HEK293 (cell line): Measurements from ENCODE around the gene PKHD1.

Experiments used
- CTCF ChIA-PET: fragments of 350-600 bp; formaldehyde crosslinking; extraction: SDS; loops from one replicate; lab custom pipeline; 2021; ENCODE audit warnings: antibody characterized with exemption; lab: Yijun Ruan, JAX
- POLR2A ChIA-PET: fragments of 300-600 bp; formaldehyde crosslinking; extraction: SDS; loops from one replicate; lab custom pipeline; 2020; ENCODE audit warnings: antibody characterized with exemption, inconsistent platforms; lab: Yijun Ruan, JAX
- H3K27ac ChIP-seq: fragments of 200-500 bp; sonication (Bioruptor generic); 2 replicates; pipeline ENCODE4 v1.5.1; 2014; ENCODE audit warnings: low read depth, low read length, control low read depth, inconsistent platforms; ENCODE audit errors: extremely low read depth
- H3K36me3 ChIP-seq, 2 experiments: fragments of 200-500 bp in 1 of 2; sonication (Bioruptor generic) in 1 of 2; 1 replicate in 1 of 2; 2 replicates in 1 of 2; pipeline ENCODE4 v1.5.1; 2014 to 2017; ENCODE audit warnings: inconsistent platforms in 2 of 2, low read length in 2 of 2; ENCODE audit not compliant: control insufficient read depth in 2 of 2, insufficient read depth in 1 of 2
- H3K4me1 ChIP-seq: fragments of 200-500 bp; sonication (Bioruptor generic); 2 replicates; pipeline ENCODE4 v1.5.1; 2014; ENCODE audit warnings: mild to moderate bottlenecking, low read length, inconsistent platforms; ENCODE audit not compliant: control insufficient read depth, insufficient read depth
- H3K4me3 ChIP-seq: 2 replicates; pipeline ENCODE4 v1.5.1; 2011; ENCODE audit warnings: low read depth, mild to moderate bottlenecking, control low read depth, low read length, moderate library complexity
- H3K9me3 ChIP-seq: fragments of 200-500 bp; sonication (Bioruptor generic); 2 replicates; pipeline ENCODE4 v1.5.1; 2014; ENCODE audit warnings: low read depth, low read length, inconsistent platforms; ENCODE audit not compliant: control insufficient read depth, insufficient read depth
- BCL11B ChIP-seq: fragments of 450-650 bp; formaldehyde crosslinking; IDR thresholded peaks from 2 replicates; pipeline ENCODE4 v1.5.1; 2016; ENCODE audit warnings: low read depth, missing biosample characterization, missing genetic modification characterization
- BCL6B ChIP-seq: fragments of 450-650 bp; formaldehyde crosslinking; IDR thresholded peaks from 2 replicates; pipeline ENCODE4 v1.5.1; 2017; ENCODE audit warnings: missing biosample characterization, missing genetic modification characterization
- CTCF ChIP-seq: fragments of 450-650 bp; formaldehyde crosslinking; IDR thresholded peaks from 2 replicates; pipeline ENCODE4 v1.5.1; 2016; ENCODE audit warnings: missing biosample characterization, missing genetic modification characterization
- EGR2 ChIP-seq: fragments of 450-650 bp; formaldehyde crosslinking; IDR thresholded peaks from 2 replicates; pipeline ENCODE4 v1.5.1; 2016; ENCODE audit warnings: low read depth, missing biosample characterization, missing genetic modification characterization
- GFI1B ChIP-seq: fragments of 450-650 bp; formaldehyde crosslinking; IDR thresholded peaks from 2 replicates; pipeline ENCODE4 v1.5.1; 2016; ENCODE audit warnings: missing biosample characterization, missing genetic modification characterization
- HOXC10 ChIP-seq: sonication (generic); formaldehyde crosslinking; IDR thresholded peaks from 2 replicates; pipeline ENCODE4 v1.8.1; 2023; ENCODE audit warnings: mild to moderate bottlenecking, missing genetic modification reagents
- KLF16 ChIP-seq: fragments of 450-650 bp; formaldehyde crosslinking; IDR thresholded peaks from 2 replicates; pipeline ENCODE4 v1.5.1; 2017; ENCODE audit warnings: missing biosample characterization, missing genetic modification characterization
- TCF7L2 ChIP-seq: IDR thresholded peaks from 2 replicates; pipeline ENCODE4 v1.6.1; 2011; ENCODE audit warnings: low read depth, mild to moderate bottlenecking, inconsistent platforms, low read length, moderate library complexity, borderline replicate concordance
- YY2 ChIP-seq: fragments of 450-650 bp; formaldehyde crosslinking; IDR thresholded peaks from 2 replicates; pipeline ENCODE4 v1.5.1; 2016; ENCODE audit warnings: missing biosample characterization, missing genetic modification characterization
- ZBTB7A ChIP-seq: fragments of 450-650 bp; formaldehyde crosslinking; IDR thresholded peaks from 2 replicates; pipeline ENCODE4 v1.5.1; 2016; ENCODE audit warnings: low read depth, missing biosample characterization, missing genetic modification characterization
- ZNF121 ChIP-seq: fragments of 450-650 bp; formaldehyde crosslinking; IDR thresholded peaks from 2 replicates; pipeline ENCODE4 v1.5.1; 2016; ENCODE audit warnings: missing biosample characterization, missing genetic modification characterization
- ZNF174 ChIP-seq: fragments of 450-650 bp; formaldehyde crosslinking; IDR thresholded peaks from 2 replicates; pipeline ENCODE4 v1.5.0; 2017; ENCODE audit warnings: missing biosample characterization, mild to moderate bottlenecking, missing genetic modification characterization
- ZNF184 ChIP-seq: fragments of 450-650 bp; IDR thresholded peaks from 2 replicates; pipeline ENCODE4 v1.5.1; 2018; ENCODE audit warnings: missing biosample characterization, mild to moderate bottlenecking, missing genetic modification characterization
- ZNF26 ChIP-seq: fragments of 450-650 bp; formaldehyde crosslinking; IDR thresholded peaks from 2 replicates; pipeline ENCODE4 v1.5.1; 2016; ENCODE audit warnings: missing biosample characterization, missing genetic modification characterization
- ZNF350 ChIP-seq: fragments of 450-650 bp; formaldehyde crosslinking; IDR thresholded peaks from 2 replicates; pipeline ENCODE4 v1.5.0; 2017; ENCODE audit warnings: missing biosample characterization, mild to moderate bottlenecking, missing genetic modification characterization
- ZNF398 ChIP-seq: fragments of 450-650 bp; formaldehyde crosslinking; IDR thresholded peaks from 2 replicates; pipeline ENCODE4 v1.5.1; 2017; ENCODE audit warnings: missing biosample characterization, missing genetic modification characterization
- ZNF426 ChIP-seq: fragments of 450-650 bp; formaldehyde crosslinking; IDR thresholded peaks from 2 replicates; pipeline ENCODE4 v1.5.1; 2017; ENCODE audit warnings: missing biosample characterization, missing genetic modification characterization, mild to moderate bottlenecking, inconsistent platforms, moderate library complexity
- ZNF473 ChIP-seq: fragments of 450-650 bp; formaldehyde crosslinking; IDR thresholded peaks from 2 replicates; pipeline ENCODE4 v1.5.1; 2017; ENCODE audit warnings: missing biosample characterization, missing genetic modification characterization
- ZNF600 ChIP-seq: fragments of 450-650 bp; formaldehyde crosslinking; IDR thresholded peaks from 2 replicates; pipeline ENCODE4 v1.5.1; 2016; ENCODE audit warnings: missing biosample characterization, missing genetic modification characterization
- ZNF645 ChIP-seq: fragments of 450-650 bp; formaldehyde crosslinking; IDR thresholded peaks from 2 replicates; pipeline ENCODE4; 2016; ENCODE audit warnings: missing biosample characterization, missing genetic modification characterization
- TF ChIP-seq, protein P1 (sequence below): fragments of 450-650 bp; formaldehyde crosslinking; IDR thresholded peaks from 2 replicates; pipeline ENCODE4 v1.5.1; 2016; ENCODE audit warnings: missing biosample characterization, missing genetic modification characterization

The PKHD1 gene

GRCh38 chr6:52012582-52012981 is 74.8 kb downstream of the PKHD1 start (continued):
- no peak for TF ChIP-seq CTCF
- TF ChIP-seq ZNF350 = no peak
- TF ChIP-seq, all 188 proteins: peak for 0

DNA sequence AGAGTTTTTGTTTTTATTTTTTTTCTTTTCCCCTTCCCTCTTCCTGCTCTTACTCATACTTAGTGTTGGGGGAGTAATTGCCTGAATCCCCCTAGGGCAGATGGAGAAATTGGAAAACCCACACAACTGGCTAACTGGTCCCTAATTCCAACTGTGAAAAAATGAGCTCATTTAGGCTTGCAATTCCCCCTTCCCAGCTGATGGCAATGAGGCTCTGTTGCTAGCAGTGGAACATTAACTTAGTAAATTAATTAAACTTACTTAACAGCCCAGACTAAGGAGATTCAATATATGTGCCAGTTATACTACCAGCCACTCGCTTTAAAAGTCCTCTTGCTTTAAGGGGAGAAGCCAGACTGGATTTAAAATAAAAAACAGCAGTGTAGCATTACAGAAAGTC is 76.6 kb downstream of the PKHD1 start:
- Histone ChIP-seq H3K9me3 (no peaks in the 10 kb centered on the region), H3K4me3 (no peak overlapping the region), H3K36me3 (no peaks in the 10 kb centered on the region), H3K4me1 (no peaks in the 10 kb centered on the region), H3K27ac (no peak overlapping the region)
- POLR2A ChIA-PET = no interaction called here
- TF ChIP-seq ZNF26 (tag by site-specific recombination) (no peak), KLF16 (no peak)
- CTCF ChIA-PET = interaction anchor here (0.7 to 1.6 kb wide), 7 partner anchors 10 to 332 kb away, joined by 3 to 4 read pairs (median 3); no protein-coding TSS in a partner anchor

DNA sequence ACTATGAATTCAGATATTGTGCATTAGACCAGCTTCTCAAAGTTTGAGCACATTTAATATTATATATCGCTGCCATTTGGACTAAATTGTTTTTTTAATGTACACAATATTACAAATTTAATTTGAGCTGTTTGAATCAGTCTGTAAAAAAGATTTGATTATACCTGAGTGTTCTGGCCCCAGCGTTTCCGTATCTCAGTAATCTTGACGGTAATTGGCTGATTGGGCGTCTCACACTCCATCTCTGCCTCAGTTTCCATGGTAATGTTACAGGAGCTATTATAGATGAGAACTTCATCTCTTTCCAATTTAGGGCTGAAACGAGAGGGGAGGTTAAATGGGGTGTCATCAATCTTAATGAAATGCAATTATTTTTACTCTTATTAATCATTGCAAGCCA is 77.3 kb downstream of the PKHD1 start:
- H3K36me3 ChIP-seq = no peaks in the 10 kb centered on the region
- no peak overlapping the region for H3K27ac ChIP-seq
- ChIA-PET CTCF (interaction anchor here (0.7 to 1.7 kb wide), 7 partner anchors 10 to 154 kb away, joined by 3 to 8 read pairs (median 3); no protein-coding TSS in a partner anchor), POLR2A (no interaction called here)
- H3K4me1 ChIP-seq = no peaks in the 10 kb centered on the region
- H3K4me3 ChIP-seq = no peak overlapping the region
- TF ChIP-seq GFI1B (tag by site-specific recombination) = no peak
- no peak for TF ChIP-seq ZNF184 (tag by site-specific recombination)
- TF ChIP-seq ZNF645 (tag by site-specific recombination) = no peak
- TF ChIP-seq ZNF600 (tag by site-specific recombination) = no peak
- TF ChIP-seq ZNF473 (tag by site-specific recombination) = no peak
- TF ChIP-seq ZBTB7A (tag by site-specific recombination) = no peak
- no peak for TF ChIP-seq ZNF426
- TF ChIP-seq ZNF121 = no peak
- no peak for TF ChIP-seq BCL11B (tag by site-specific recombination)
- no peak for TF ChIP-seq ZNF174 (tag by site-specific recombination)
- no peak for TF ChIP-seq TCF7L2
- TF ChIP-seq YY2 (tag by site-specific recombination) = no peak
- H3K9me3 ChIP-seq = no peaks in the 10 kb centered on the region

- POLR2A ChIA-PET = no interaction called here
- no peak overlapping the region for H3K4me3 ChIP-seq
- H3K4me1 ChIP-seq = no peaks in the 10 kb centered on the region
- no peak overlapping the region for H3K27ac ChIP-seq
- no peaks in the 10 kb centered on the region for H3K36me3 ChIP-seq
- CTCF ChIA-PET = interaction anchor here (1.1 to 1.7 kb wide), 4 partner anchors 10 to 154 kb away, joined by 3 to 8 read pairs (median 3); no protein-coding TSS in a partner anchor
- no peaks in the 10 kb centered on the region for H3K9me3 ChIP-seq
- TF ChIP-seq BCL6B (tag by site-specific recombination) (no peak), EGR2 (tag by site-specific recombination) (no peak), TCF7L2 (no peak), ZNF398 (tag by site-specific recombination) (no peak), HOXC10 (CRISPR knock-in tag) (no peak)
- TF ChIP-seq, protein P1, sequence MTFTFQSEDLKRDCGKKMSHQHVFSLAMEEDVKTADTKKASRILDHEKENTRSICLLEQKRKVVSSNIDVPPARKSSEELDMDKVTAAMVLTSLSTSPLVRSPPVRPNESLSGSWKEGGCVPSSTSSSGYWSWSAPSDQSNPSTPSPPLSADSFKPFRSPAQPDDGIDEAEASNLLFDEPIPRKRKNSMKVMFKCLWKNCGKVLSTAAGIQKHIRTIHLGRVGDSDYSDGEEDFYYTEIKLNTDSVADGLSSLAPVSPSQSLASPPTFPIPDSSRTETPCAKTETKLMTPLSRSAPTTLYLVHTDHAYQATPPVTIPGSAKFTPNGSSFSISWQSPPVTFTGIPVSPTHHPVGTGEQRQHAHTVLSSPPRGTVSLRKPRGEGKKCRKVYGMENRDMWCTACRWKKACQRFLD (tag by site-specific recombination) = no peak
Observed at GRCh38 chr6:52009466-52010140, 77.8 kb downstream of the PKHD1 start.
